ENCODE measurements around the gene PTX3. TPM values are rescaled to one million over a fixed set of nuclear protein-coding genes. Genes with fewer than 3 reads are reported as not detected.

PTX3 gene
- total RNA-seq, 1 donor, result 216 TPM

GRCh38 chr3:157452097-157452496, 15.4 kb downstream of the PTX3 start:
- TF ChIP-seq CTCF (IDR thresholded peaks at IDR 0.05; ENCODE audit: insufficient read depth, low read length), result no peak
- DNase-seq (ENCODE audit: low read depth), result no peak
- H3K4me3 ChIP-seq (ENCODE audit: low read depth, low read length), result no peak overlapping the region

GRCh38 chr3:157453824-157454223, 17.2 kb downstream of the PTX3 start:
- no peak for DNase-seq (ENCODE audit: low read depth)
- TF ChIP-seq CTCF (IDR thresholded peaks at IDR 0.05; ENCODE audit: insufficient read depth, low read length), result no peak
- no peak overlapping the region for H3K4me3 ChIP-seq (ENCODE audit: low read depth, low read length)

- no peak overlapping the region for H3K4me3 ChIP-seq (ENCODE audit: low read depth, low read length)
Observed at GRCh38 chr3:157459706-157460105, 23.1 kb downstream of the PTX3 start.

GRCh38 chr3:157460253-157460652, 23.6 kb downstream of the PTX3 start:
- H3K4me3 ChIP-seq (ENCODE audit: low read depth, low read length), result no peak overlapping the region
- DNase-seq (ENCODE audit: low read depth), result peak; percentile 58
- TF ChIP-seq CTCF (IDR thresholded peaks at IDR 0.05; ENCODE audit: insufficient read depth, low read length), result no peak

More at GRCh38 chr3:157459706-157460105, 23.1 kb downstream of the PTX3 start:
- DNase-seq (ENCODE audit: low read depth), result no peak
- no peak for TF ChIP-seq CTCF (IDR thresholded peaks at IDR 0.05; ENCODE audit: insufficient read depth, low read length)

DNA sequence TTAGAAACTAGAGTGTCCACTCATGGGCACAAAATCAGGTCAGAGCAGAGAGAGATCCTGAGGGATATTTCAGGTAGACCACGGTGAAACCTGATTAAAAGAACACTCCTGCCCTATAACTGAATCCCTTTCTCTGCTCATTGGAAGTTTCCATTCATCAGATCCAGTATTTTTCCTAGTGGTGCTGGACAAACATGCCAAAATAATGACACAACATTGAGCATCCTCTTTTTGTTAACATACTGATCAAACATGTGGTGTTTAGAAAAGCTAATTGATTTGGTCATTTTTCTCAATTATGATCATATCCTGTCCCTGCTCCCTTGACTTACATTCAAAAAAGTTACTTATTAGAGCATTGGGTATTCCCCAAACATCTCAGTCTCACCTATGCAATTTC, 27.2 kb downstream of the PTX3 start:
- H3K4me3 ChIP-seq (ENCODE audit: low read depth, low read length), result no peak overlapping the region
- TF ChIP-seq CTCF (IDR thresholded peaks at IDR 0.05; ENCODE audit: insufficient read depth, low read length), result no peak
- no peak for DNase-seq (ENCODE audit: low read depth)

GRCh38 chr3:157464321-157464720, 27.7 kb downstream of the PTX3 start:
- H3K4me3 ChIP-seq (ENCODE audit: low read depth, low read length), result no peak overlapping the region
- TF ChIP-seq CTCF (IDR thresholded peaks at IDR 0.05; ENCODE audit: insufficient read depth, low read length), result no peak
- DNase-seq (ENCODE audit: low read depth), result peak; percentile 54

- peak; percentile 58 for DNase-seq (ENCODE audit: low read depth)
- TF ChIP-seq CTCF (IDR thresholded peaks at IDR 0.05; ENCODE audit: insufficient read depth, low read length), result no peak
Observed at GRCh38 chr3:157465741-157466140, 29.1 kb downstream of the PTX3 start.

More at GRCh38 chr3:157465741-157466140, 29.1 kb downstream of the PTX3 start:
- no peak overlapping the region for H3K4me3 ChIP-seq (ENCODE audit: low read depth, low read length)

Data from fibroblast of the aortic adventitia (primary cell).